Mesangial cell (primary cell): ENCODE results near the gene C1orf115. TPM values are rescaled to one million over a fixed set of nuclear protein-coding genes. Genes with fewer than 3 reads are reported as not detected.

Experiments used
- total RNA-seq: library from RNA; depleted of rRNA; stranded (reverse); fragments of >200 nt; gene quantifications from 2 replicates; pipeline ENCODE4 v1.2.3, GENCODE V29; 2015

Gene C1orf115, protein sequence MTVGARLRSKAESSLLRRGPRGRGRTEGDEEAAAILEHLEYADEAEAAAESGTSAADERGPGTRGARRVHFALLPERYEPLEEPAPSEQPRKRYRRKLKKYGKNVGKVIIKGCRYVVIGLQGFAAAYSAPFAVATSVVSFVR
- total RNA-seq, result 1.1 and 4.6 TPM in 2 replicates

DNA sequence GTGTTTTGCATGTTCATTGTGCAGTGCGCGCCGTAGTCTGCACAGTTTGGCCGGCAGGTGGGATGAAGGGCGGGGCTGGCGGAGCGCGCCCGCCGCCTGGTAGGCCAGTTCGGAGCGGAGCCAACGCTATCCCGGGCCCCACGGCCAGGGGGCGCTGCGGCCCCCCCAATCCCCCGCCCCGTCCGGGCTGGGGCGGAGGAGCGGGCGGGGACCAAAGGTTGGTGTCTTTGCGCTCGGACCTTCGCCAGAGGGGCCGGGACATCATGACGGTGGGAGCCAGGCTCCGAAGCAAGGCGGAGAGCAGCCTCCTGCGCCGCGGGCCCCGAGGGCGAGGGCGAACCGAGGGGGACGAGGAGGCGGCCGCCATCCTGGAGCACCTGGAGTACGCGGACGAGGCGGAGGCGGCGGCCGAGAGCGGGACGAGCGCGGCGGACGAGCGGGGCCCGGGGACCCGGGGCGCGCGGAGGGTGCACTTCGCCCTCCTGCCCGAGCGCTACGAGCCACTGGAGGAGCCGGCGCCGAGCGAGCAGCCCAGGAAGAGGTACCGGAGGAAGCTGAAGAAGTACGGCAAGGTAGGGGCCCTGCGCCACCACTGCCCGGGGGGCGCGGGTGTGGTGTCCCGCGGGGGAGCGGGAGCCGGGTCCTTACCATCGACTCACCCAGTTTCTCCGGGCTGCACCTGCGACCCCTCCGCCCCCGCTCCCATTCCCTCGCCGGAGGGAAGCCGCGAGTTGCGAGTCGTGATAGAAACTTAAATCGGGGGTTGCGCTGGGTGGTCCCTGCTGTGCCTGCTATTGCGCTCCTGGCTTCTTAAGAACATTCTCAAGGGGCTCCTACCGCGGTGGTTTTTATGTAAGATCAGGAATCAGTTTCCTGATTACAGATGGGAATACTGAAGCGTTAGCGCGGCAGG is at the start of gene C1orf115:
Gene C1orf115 (plus strand): TSS at position 224 of the 913 bp plus-strand sequence. CDS start 40 bp downstream, at position 264.

DNA sequence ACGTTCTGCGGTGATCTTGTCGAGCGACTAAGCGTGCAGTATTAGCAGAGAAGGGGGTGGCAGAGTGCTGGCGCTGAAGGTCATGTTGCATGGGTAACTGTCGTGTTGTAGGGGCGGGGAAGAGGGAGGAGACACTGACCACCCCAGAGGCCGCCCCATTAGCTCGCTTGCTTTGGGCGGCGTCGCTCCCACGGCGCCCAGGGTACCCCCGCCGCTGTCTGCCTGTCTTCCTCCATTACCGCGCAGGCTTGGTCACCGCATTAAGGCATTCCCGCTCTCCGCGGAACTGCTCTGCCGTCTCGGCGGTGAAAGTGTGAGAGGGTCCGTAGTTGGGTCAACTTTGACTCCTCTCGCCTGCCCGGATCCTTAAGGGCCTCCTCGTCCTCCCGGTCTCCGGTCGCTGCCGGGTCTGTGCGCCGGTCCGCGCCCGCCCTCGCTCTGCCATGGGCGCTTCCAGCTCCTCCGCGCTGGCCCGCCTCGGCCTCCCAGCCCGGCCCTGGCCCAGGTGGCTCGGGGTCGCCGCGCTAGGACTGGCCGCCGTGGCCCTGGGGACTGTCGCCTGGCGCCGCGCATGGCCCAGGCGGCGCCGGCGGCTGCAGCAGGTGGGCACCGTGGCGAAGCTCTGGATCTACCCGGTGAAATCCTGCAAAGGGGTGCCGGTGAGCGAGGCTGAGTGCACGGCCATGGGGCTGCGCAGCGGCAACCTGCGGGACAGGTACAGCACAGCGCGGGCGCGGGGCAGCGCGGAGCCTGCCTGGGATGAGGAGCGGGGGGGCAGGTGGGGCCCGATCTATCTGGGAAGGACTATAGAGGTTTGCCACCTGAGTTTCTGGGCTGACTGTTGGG is 58.1 kb downstream of the C1orf115 start, which contains the start of gene MTARC2:
Gene MTARC2 (plus strand): TSS at position 234 of the 846 bp plus-strand sequence. CDS start 210 bp downstream, at position 444.

Other genes with a start within 250 kb of the C1orf115 start
- gene MARK1, start 162.2 kb upstream of the C1orf115 start, total RNA-seq, result 3.3 and 3.7 TPM in 2 replicates
- 5.7 and 11.2 TPM in 2 replicates for gene MTARC2, start 58.0 kb downstream of the C1orf115 start, total RNA-seq
- 4.2 and 5.2 TPM in 2 replicates for gene MTARC1, start 96.5 kb downstream of the C1orf115 start, total RNA-seq
- gene HLX, start 189.1 kb downstream of the C1orf115 start, total RNA-seq, result 2.8 and 3.9 TPM in 2 replicates